AG04449 (cell line): ENCODE results near the gene NMRAL1.

Source experiments
- CTCF ChIA-PET: fragments of 350-600 bp; formaldehyde crosslinking; extraction: SDS; loops from one replicate; lab custom pipeline; 2021; ENCODE audit warnings: antibody characterized with exemption; lab: Yijun Ruan, JAX
- POLR2A ChIA-PET: fragments of 400-600, 350-600 bp; formaldehyde crosslinking; extraction: SDS; loops from one replicate; lab custom pipeline; 2020; ENCODE audit warnings: antibody characterized with exemption, inconsistent platforms; lab: Yijun Ruan, JAX
- DNase-seq: peaks from one replicate; pipeline ENCODE4 v3.0.0-alpha.2; 2010; ENCODE audit warnings: low read depth, low spot score
- H3K4me3 ChIP-seq: 2 replicates; pipeline ENCODE4 v1.5.1; 2011; ENCODE audit warnings: low read depth, mild to moderate bottlenecking, control low read depth, low read length
- TF ChIP-seq, protein P1 (sequence below): IDR thresholded peaks from one replicate; pipeline ENCODE4 v1.5.1; 2011; ENCODE audit warnings: mild to moderate bottlenecking, moderate library complexity, low read length, control low read depth, inconsistent platforms; ENCODE audit not compliant: insufficient read depth; ENCODE audit errors: missing control alignments

NMRAL1 gene

GRCh38 chr16:4512473-4512872, 38.0 kb upstream of the NMRAL1 start:
- TF ChIP-seq, protein P1, sequence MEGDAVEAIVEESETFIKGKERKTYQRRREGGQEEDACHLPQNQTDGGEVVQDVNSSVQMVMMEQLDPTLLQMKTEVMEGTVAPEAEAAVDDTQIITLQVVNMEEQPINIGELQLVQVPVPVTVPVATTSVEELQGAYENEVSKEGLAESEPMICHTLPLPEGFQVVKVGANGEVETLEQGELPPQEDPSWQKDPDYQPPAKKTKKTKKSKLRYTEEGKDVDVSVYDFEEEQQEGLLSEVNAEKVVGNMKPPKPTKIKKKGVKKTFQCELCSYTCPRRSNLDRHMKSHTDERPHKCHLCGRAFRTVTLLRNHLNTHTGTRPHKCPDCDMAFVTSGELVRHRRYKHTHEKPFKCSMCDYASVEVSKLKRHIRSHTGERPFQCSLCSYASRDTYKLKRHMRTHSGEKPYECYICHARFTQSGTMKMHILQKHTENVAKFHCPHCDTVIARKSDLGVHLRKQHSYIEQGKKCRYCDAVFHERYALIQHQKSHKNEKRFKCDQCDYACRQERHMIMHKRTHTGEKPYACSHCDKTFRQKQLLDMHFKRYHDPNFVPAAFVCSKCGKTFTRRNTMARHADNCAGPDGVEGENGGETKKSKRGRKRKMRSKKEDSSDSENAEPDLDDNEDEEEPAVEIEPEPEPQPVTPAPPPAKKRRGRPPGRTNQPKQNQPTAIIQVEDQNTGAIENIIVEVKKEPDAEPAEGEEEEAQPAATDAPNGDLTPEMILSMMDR, result no peak
- ChIA-PET POLR2A (no interaction called here), CTCF (interaction anchor here (1.1 to 12.7 kb wide), 4 partner anchors 10 to 81 kb away, joined by 3 to 267 read pairs (median 5); no protein-coding TSS in a partner anchor)
- H3K4me3 ChIP-seq, result no peak overlapping the region
- DNase-seq, result no peak

- POLR2A ChIA-PET, result no interaction called here
- CTCF ChIA-PET, result interaction anchor here (1.0 to 12.7 kb wide), 7 partner anchors 9 to 82 kb away, joined by 3 to 267 read pairs (median 3); no protein-coding TSS in a partner anchor
These were observed 37.1 kb upstream of the NMRAL1 start for GRCh38 chr16:4511441-4512082.

GRCh38 chr16:4510747-4511426, 36.5 kb upstream of the NMRAL1 start:
- TF ChIP-seq, protein P1, result no peak
- H3K4me3 ChIP-seq, result no peak overlapping the region
- no peak for DNase-seq
- ChIA-PET CTCF (interaction anchor here (1.0 to 12.7 kb wide), 8 partner anchors 10 to 123 kb away, joined by 3 to 267 read pairs (median 4); no protein-coding TSS in a partner anchor), POLR2A (no interaction called here)

More at GRCh38 chr16:4511441-4512082, 37.1 kb upstream of the NMRAL1 start:
- TF ChIP-seq, protein P1, result peak; percentile 76
- DNase-seq, result no peak
- H3K4me3 ChIP-seq, result no peak overlapping the region

DNA sequence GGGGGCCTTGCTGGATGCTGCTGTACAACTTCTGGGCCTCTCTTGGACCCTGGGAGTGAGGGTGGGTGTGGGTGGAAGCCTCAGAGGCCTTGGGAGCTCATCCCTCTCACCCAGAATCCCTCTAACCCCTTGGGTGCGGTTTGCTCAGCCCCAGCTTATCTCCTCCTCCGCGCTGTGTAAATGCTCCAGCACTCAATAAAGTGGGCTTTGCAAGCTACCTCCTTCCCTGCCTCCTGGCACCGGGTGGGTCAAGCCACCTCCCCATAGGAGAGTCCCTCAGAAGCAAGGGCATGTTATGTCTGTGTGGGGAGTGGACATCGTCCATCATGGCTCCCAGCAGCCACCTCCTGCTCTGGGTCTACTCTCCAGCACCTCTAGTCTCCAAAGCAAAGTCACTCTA, 35.7 kb upstream of the NMRAL1 start:
- no peak for DNase-seq
- CTCF ChIA-PET, result interaction anchor here (0.9 to 12.7 kb wide), 8 partner anchors 9 to 446 kb away, joined by 3 to 267 read pairs (median 4); no protein-coding TSS in a partner anchor
- no peak overlapping the region for H3K4me3 ChIP-seq
- POLR2A ChIA-PET, result interaction anchor here (0.5 kb wide), 1 partner anchor 96 kb away, joined by 3 read pairs; no protein-coding TSS in a partner anchor
- TF ChIP-seq, protein P1, result no peak

- POLR2A ChIA-PET, result interaction anchor here (0.5 kb wide), 1 partner anchor 96 kb away, joined by 3 read pairs; no protein-coding TSS in a partner anchor
- H3K4me3 ChIP-seq, result no peak overlapping the region
- DNase-seq, result no peak
- TF ChIP-seq, protein P1, result no peak
- CTCF ChIA-PET, result interaction anchor here (0.9 to 12.7 kb wide), 8 partner anchors 8 to 446 kb away, joined by 3 to 267 read pairs (median 18); partner anchors contain the start of gene CDIP1
These were observed 35.0 kb upstream of the NMRAL1 start for GRCh38 chr16:4509420-4509819.

DNA sequence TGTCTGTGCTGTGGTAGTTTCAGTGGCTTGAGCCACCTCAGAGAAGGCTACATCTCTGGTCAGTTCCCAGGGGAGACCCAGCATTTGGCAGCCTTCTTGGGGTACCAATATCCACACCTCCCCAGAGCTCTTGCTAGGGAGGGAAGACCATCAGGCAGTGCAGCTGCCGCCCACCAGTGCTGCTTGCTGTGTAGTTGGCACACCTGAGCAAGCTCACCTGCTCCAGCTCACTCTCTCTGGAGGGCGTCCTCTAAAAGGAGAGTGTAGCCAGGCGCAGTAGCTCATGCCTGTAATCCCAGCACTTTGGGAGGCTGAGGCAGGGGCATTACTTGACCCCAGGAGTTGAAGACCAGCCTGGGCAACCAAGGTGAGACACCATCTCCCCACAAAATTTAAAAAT, 34.4 kb upstream of the NMRAL1 start:
- TF ChIP-seq, protein P1, result no peak
- H3K4me3 ChIP-seq, result no peak overlapping the region
- ChIA-PET POLR2A (no interaction called here), CTCF (interaction anchor here (0.7 to 12.7 kb wide), 13 partner anchors 8 to 448 kb away, joined by 3 to 267 read pairs (median 15); partner anchors contain the start of genes CDIP1 and MGRN1)
- no peak for DNase-seq
